LNCaP clone FGC (cell line): ENCODE data around the gene PRSS38.

Source experiments
- DNase-seq: peaks from one replicate; pipeline ENCODE4 v3.0.0-alpha.2; 2011; ENCODE audit warnings: low read depth
- H3K4me3 ChIP-seq: 2 replicates; pipeline ENCODE4 v1.5.1; 2011; ENCODE audit warnings: mild to moderate bottlenecking, low read depth, low read length, control low read depth
- CTCF ChIP-seq: IDR thresholded peaks from 2 replicates; pipeline ENCODE4 v1.5.1; 2012; ENCODE audit warnings: mild to moderate bottlenecking; ENCODE audit not compliant: control insufficient read depth, insufficient read depth; ENCODE audit errors: extremely low read depth

The PRSS38 gene

GRCh38 chr1:227815468-227816409, at the start of gene PRSS38:
PRSS38 (plus strand) TSS chr1:227815675; CDS start chr1:227815717, 42 bp downstream.
- TF ChIP-seq CTCF = no peak
- no peak for DNase-seq
- H3K4me3 ChIP-seq = no peak within 1 kb of the TSS

- no peak for TF ChIP-seq CTCF
- H3K4me3 ChIP-seq = no peak overlapping the region
- DNase-seq = no peak
These were observed 49.4 kb upstream of the PRSS38 start for GRCh38 chr1:227766015-227766634.

GRCh38 chr1:227766653-227767277, 48.7 kb upstream of the PRSS38 start:
- no peak for DNase-seq
- no peak overlapping the region for H3K4me3 ChIP-seq
- TF ChIP-seq CTCF = no peak

- H3K4me3 ChIP-seq = no peak overlapping the region
- DNase-seq = no peak
- TF ChIP-seq CTCF = no peak
These were observed 47.9 kb upstream of the PRSS38 start for GRCh38 chr1:227767401-227768124.

GRCh38 chr1:227768125-227768439, 47.4 kb upstream of the PRSS38 start:
- no peak overlapping the region for H3K4me3 ChIP-seq
- no peak for DNase-seq
- no peak for TF ChIP-seq CTCF

GRCh38 chr1:227768640-227769039, 46.8 kb upstream of the PRSS38 start:
- no peak for DNase-seq
- no peak for TF ChIP-seq CTCF
- no peak overlapping the region for H3K4me3 ChIP-seq
